Colonic mucosa (tissue), 4 donors: ENCODE data around the gene ARL2. TPM values are rescaled to one million over a fixed set of nuclear protein-coding genes. Genes with fewer than 3 reads are reported as not detected.
A peak's percentile ranks its signal among the peaks of the same experiment; 100 is the strongest.

Source experiments
- DNase-seq: peaks from one replicate; pipeline ENCODE4 v3.0.0-alpha.2; 2020
- H3K27ac ChIP-seq: fragments of 200-600 bp; one replicate; pipeline ENCODE4 v1.8.0; 2021
- H3K27me3 ChIP-seq: fragments of 200-600 bp; one replicate; pipeline ENCODE4 v1.8.0; 2021
- H3K36me3 ChIP-seq: fragments of 200-600 bp; one replicate; pipeline ENCODE4 v1.8.0; 2021
- H3K4me1 ChIP-seq: fragments of 200-600 bp; one replicate; pipeline ENCODE4 v1.8.0; 2021; ENCODE audit warnings: mild to moderate bottlenecking
- H3K4me3 ChIP-seq: fragments of 200-600 bp; one replicate; pipeline ENCODE4 v1.8.0; 2021
- H3K9ac ChIP-seq, 2 donors: one replicate each; pipeline ENCODE4 v1.7.0; 2013; ENCODE audit warnings: control low read depth in 2 of 2, low read depth in 2 of 2, low read length in 2 of 2
- H3K9me3 ChIP-seq: fragments of 200-600 bp; one replicate; pipeline ENCODE4 v1.8.0; 2021
- intact Hi-C: fragments of 100-400 bp; cut with DNase I; formaldehyde crosslinking; loops from one replicate; pipeline ENCODE4 v1.14.1; 2022
- total RNA-seq, 2 donors: library from RNA; stranded (reverse); fragmentation: NEBNext Ultra II Directional in 1 of 2; extraction: Animal tissue kit (Norgen Biotek cat#: 25700) in 1 of 2; gene quantifications; one replicate each; pipeline ENCODE4 v1.2.1, GENCODE V29; 2021
- TF ChIP-seq, protein P1 (sequence below): fragments of 200-600 bp; IDR thresholded peaks from one replicate; pipeline ENCODE4 v1.8.0; 2022; ENCODE audit warnings: antibody characterized with exemption, mild to moderate bottlenecking
- donor health status: healthy.
- donor health status: DM: no; HTN: no; CAD: no.
- donor health status: DM: no; HTN: no; CAD: no.

ARL2 gene
- total RNA-seq, 2 donors from 2014 or later = 81.9 to 102 TPM

DNA sequence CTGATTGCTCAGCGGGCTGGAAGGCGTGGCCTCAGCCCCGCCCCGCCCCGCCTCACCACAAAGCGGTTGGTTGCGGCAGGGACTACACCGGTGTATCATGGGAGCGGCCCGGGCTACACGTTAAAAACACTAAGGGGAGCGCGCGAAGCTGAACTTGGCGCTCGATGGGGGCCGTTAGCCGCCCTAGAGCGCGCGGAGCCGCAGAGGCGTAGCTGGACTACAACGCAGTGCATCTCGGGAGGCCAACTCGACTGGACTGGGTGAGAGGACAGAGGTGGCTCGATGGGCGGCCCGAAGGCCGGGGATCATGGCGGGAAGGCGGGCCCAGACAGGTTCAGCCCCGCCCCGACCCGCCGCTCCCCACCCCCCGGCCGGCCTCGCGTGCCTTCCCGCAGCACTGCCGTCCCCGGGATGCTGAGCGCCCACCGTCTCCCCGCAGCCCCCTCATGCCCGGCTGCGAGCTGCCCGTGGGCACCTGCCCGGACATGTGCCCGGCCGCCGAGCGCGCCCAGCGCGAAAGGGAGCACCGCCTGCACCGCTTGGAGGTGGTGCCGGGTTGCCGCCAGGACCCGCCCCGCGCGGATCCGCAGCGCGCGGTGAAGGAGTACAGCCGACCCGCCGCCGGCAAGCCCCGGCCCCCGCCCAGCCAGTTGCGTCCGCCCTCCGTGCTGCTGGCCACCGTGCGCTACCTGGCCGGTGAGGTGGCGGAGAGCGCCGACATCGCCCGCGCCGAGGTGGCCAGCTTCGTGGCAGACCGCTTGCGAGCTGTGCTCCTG is 27.1 kb downstream of the ARL2 start, which contains the start of gene SAC3D1:
Gene SAC3D1 (plus strand): TSS at position 364 of the 776 bp plus-strand sequence. CDS start 83 bp downstream, at position 447.
- peak within 1 kb of the TSS; percentile 94 for H3K27ac ChIP-seq
- no peaks in the 10 kb centered on the region for H3K36me3 ChIP-seq
- H3K4me3 ChIP-seq = peak within 1 kb of the TSS; percentile 95
- DNase-seq = peak; percentile 93
- peaks cover 4% of the 10 kb centered on the region for H3K4me1 ChIP-seq
- H3K27me3 ChIP-seq = no peaks in the 10 kb centered on the region
- TF ChIP-seq, protein P1, sequence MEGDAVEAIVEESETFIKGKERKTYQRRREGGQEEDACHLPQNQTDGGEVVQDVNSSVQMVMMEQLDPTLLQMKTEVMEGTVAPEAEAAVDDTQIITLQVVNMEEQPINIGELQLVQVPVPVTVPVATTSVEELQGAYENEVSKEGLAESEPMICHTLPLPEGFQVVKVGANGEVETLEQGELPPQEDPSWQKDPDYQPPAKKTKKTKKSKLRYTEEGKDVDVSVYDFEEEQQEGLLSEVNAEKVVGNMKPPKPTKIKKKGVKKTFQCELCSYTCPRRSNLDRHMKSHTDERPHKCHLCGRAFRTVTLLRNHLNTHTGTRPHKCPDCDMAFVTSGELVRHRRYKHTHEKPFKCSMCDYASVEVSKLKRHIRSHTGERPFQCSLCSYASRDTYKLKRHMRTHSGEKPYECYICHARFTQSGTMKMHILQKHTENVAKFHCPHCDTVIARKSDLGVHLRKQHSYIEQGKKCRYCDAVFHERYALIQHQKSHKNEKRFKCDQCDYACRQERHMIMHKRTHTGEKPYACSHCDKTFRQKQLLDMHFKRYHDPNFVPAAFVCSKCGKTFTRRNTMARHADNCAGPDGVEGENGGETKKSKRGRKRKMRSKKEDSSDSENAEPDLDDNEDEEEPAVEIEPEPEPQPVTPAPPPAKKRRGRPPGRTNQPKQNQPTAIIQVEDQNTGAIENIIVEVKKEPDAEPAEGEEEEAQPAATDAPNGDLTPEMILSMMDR = no peak
- intact Hi-C loops = no loop called here
- H3K9me3 ChIP-seq = no peaks in the 10 kb centered on the region
- peak within 1 kb of the TSS; percentile 70 to 71 for H3K9ac ChIP-seq

DNA sequence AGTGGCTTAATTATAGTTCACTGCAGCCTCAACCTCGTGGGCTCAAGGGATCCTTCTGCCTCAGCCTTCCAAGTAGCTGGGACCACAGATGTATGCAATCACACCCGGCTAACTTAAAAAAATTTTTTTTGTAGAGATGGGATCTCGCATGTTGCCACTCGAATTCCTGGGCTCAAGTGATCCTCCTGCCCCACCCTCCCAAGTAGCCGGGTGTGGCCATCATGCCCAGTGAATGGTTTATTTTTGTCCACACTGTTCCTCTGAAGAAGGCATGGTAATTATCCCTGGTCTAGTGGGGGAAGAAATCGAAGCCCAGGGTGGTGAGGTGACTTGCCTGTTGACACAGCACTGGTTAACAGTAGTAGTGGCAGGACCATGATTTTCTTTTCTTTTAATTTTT is 28.9 kb downstream of the ARL2 start:
- Histone ChIP-seq H3K36me3 (no peaks in the 10 kb centered on the region), H3K9me3 (no peaks in the 10 kb centered on the region), H3K9ac (no peak overlapping the region), H3K4me1 (peaks cover 4% of the 10 kb centered on the region), H3K27me3 (no peaks in the 10 kb centered on the region), H3K27ac (no peak overlapping the region), H3K4me3 (no peak overlapping the region)
- no peak for DNase-seq
- intact Hi-C loops = no loop called here
- TF ChIP-seq, protein P1 = no peak

DNA sequence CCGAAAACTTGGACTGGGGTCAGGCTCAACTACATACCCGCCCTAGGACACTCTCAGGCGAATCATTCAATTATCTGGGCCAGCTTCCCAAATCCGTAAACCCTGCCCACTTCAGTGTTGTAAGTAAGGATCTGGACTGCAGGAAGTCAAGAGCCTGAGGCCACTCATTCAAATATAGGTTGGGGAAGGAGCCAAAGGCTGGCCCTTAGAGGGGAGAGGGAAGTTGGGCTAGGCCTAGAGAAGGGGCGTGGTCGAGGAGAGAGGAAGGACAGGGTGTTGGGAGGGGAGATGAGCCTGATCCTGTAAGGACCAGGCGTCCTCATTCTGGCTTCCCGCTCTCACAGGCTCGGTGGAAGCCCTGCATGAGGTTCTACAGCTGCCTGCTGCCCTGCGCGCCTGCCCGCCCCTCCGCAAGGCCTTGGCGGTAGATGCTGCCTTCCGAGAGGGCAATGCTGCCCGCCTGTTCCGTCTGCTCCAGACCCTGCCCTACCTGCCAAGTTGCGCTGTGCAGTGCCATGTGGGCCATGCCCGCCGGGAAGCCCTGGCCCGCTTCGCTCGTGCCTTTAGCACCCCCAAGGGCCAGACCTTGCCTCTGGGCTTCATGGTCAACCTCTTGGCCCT is 30.0 kb downstream of the ARL2 start:
- Histone ChIP-seq H3K9ac (no peak overlapping the region), H3K4me1 (peaks cover 4% of the 10 kb centered on the region), H3K9me3 (no peaks in the 10 kb centered on the region), H3K27me3 (no peaks in the 10 kb centered on the region), H3K4me3 (no peak overlapping the region), H3K27ac (no peak overlapping the region), H3K36me3 (no peaks in the 10 kb centered on the region)
- TF ChIP-seq, protein P1 = no peak
- intact Hi-C loops = no loop called here
- peak; percentile 40 for DNase-seq

DNA sequence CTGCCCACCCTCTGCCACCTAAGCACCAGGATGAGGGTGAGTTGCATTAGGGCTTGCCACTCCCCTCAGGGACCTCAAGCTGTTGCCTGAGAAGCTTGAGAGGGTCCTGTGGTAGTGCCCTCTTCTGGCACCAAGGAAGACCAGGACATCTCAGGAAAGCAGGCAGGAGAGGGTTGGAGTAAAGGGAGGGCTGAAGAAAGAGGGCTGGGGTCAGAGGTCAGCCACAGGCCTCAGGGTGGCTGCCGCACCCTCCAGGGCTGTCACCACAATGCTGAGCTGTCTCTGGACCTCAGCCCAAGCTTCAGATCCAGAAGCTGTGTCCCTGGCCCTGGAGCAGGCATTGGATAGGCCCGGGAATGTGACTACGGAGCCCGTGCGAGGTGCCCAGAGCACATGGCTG is 31.1 kb downstream of the ARL2 start:
- no peak overlapping the region for H3K27ac ChIP-seq
- peak overlapping the region in 1 of 2 donors; percentile 26 for H3K9ac ChIP-seq
- TF ChIP-seq, protein P1 = no peak
- H3K36me3 ChIP-seq = no peaks in the 10 kb centered on the region
- no peaks in the 10 kb centered on the region for H3K27me3 ChIP-seq
- peaks cover 4% of the 10 kb centered on the region for H3K4me1 ChIP-seq
- intact Hi-C loops = no loop called here
- H3K9me3 ChIP-seq = no peaks in the 10 kb centered on the region
- no peak for DNase-seq
- no peak overlapping the region for H3K4me3 ChIP-seq

DNA sequence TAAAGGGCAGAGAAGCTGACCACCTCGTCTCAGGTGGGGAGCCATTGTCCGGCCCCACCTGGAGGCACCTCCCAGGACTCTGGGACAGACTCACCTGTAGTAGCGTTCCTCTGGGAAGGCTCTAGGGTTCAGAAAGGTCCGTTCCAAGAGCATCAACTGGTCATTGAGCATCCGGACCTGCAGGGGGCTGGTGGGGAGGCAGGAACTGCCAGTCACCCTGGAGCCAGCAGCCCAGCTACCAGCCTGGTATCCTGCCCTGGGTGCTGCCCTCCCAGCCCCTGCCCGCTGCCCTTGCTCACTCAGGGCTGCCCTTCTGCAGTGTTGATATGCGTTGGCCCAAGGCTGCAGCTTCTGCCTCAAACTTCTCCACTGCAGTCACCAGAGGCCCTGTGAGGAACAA is 31.8 kb downstream of the ARL2 start:
- intact Hi-C loops = no loop called here
- H3K4me1 ChIP-seq = peaks cover 4% of the 10 kb centered on the region
- DNase-seq = no peak

More for the DNA sequence above, 31.8 kb downstream of the ARL2 start:
- Histone ChIP-seq H3K27me3 (no peaks in the 10 kb centered on the region), H3K36me3 (no peaks in the 10 kb centered on the region), H3K9me3 (no peaks in the 10 kb centered on the region), H3K4me3 (no peak overlapping the region), H3K9ac (no peak overlapping the region), H3K27ac (no peak overlapping the region)
- TF ChIP-seq, protein P1 = no peak
